ENCODE results near the gene PRKAB1. TPM values are rescaled to one million over a fixed set of nuclear protein-coding genes. Genes with fewer than 3 reads are reported as not detected.

PRKAB1 gene
- polyA plus RNA-seq, 2 of the 4 experiments (the other 2 are of a cell fraction): 19.0 to 49.2 TPM

DNA sequence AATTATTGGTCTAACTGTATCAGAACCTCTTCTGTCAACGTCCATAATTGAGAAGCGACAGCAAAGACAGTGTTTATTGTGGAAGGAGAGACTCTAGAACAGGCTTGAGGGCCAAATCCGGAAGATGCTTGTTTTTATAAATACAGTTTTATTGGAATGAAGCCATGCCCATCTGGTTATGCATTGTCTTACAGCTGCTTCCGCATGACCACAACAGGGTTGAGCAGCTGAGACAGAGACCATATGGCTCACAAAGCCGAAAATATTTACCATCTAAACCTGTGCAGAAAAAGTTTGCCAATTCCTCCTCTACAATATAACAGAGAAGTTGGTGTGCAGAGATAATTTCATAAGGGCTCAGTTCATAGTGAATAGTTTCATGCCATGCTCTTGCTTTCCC is 24.5 kb downstream of the PRKAB1 start:
- Histone ChIP-seq H3K4me2 (no peak overlapping the region), H3K9me3 (no peaks in the 10 kb centered on the region), H3K4me1 (no peaks in the 10 kb centered on the region), H3K4me3 (no peak overlapping the region), H3K27ac (no peak overlapping the region)
- ATAC-seq (no peak), FAIRE-seq (no peak), DNase-seq (ENCODE audit: low read depth in 1 of 2, low spot score in 1 of 2) (no peak)
- POLR2A ChIA-PET: no interaction called here
- TF ChIP-seq RNF2 (IDR thresholded peaks at IDR 0.05; ENCODE audit: borderline replicate concordance, low read depth) (no peak), FOSL2 (IDR thresholded peaks at IDR 0.05) (no peak), FOSL2 (CRISPR knock-in tag; IDR thresholded peaks at IDR 0.05) (no peak), HOXB5 (CRISPR knock-in tag; IDR thresholded peaks at IDR 0.05) (no peak), POLR2AphosphoS2 (conservative IDR thresholded peaks at IDR 0.05; ENCODE audit: low read length) (no peak), CBX2 (IDR thresholded peaks at IDR 0.05; ENCODE audit: borderline replicate concordance, low read depth) (no peak), NR3C1 (IDR thresholded peaks at IDR 0.05) (no peak), NPAS2 (CRISPR knock-in tag; IDR thresholded peaks at IDR 0.05; ENCODE audit: borderline replicate concordance) (no peak), CHD4 (IDR thresholded peaks at IDR 0.05; ENCODE audit: borderline replicate concordance) (no peak), SREBF2 (IDR thresholded peaks at IDR 0.05) (no peak)
- TF ChIP-seq, protein P1, sequence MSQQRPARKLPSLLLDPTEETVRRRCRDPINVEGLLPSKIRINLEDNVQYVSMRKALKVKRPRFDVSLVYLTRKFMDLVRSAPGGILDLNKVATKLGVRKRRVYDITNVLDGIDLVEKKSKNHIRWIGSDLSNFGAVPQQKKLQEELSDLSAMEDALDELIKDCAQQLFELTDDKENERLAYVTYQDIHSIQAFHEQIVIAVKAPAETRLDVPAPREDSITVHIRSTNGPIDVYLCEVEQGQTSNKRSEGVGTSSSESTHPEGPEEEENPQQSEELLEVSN (IDR thresholded peaks at IDR 0.05; ENCODE audit: borderline replicate concordance, low read depth): no peak
- TF ChIP-seq, protein P2, sequence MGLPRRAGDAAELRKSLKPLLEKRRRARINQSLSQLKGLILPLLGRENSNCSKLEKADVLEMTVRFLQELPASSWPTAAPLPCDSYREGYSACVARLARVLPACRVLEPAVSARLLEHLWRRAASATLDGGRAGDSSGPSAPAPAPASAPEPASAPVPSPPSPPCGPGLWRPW (IDR thresholded peaks at IDR 0.05): no peak
- CTCF ChIA-PET: no interaction called here
- WGBS (ENCODE audit: missing lambda C conversion rate): 91% methylated on average over 5 of the region's 5 CpGs

DNA sequence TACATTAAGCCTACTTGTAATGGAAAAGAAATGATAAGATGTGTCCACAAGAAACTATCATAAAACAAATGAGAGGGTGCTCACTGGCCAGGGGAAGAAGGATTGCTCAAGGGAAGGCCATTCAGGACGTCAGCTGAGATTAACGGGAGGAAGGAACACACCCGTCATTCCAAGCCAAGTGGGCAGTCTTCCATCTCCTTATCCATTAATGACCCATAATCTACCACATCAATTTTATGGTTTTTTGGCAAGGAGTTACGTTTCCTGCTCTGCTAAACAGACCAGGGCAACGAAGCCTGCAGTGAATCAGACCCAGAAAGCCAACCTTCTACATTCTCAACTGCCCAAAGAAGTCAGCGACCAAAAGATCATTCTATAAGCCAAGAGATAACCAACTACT is 25.1 kb downstream of the PRKAB1 start:
- FAIRE-seq (no peak), DNase-seq (ENCODE audit: low read depth in 1 of 2, low spot score in 1 of 2) (no peak), ATAC-seq (no peak)
- H3K9me3 ChIP-seq: no peaks in the 10 kb centered on the region
- H3K4me3 ChIP-seq: no peak overlapping the region
- CTCF ChIA-PET: no interaction called here
- no peak overlapping the region for H3K4me2 ChIP-seq
- POLR2A ChIA-PET: no interaction called here
- TF ChIP-seq, protein P3, sequence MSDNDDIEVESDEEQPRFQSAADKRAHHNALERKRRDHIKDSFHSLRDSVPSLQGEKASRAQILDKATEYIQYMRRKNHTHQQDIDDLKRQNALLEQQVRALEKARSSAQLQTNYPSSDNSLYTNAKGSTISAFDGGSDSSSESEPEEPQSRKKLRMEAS (IDR thresholded peaks at IDR 0.05): no peak
- TF ChIP-seq, protein P4, sequence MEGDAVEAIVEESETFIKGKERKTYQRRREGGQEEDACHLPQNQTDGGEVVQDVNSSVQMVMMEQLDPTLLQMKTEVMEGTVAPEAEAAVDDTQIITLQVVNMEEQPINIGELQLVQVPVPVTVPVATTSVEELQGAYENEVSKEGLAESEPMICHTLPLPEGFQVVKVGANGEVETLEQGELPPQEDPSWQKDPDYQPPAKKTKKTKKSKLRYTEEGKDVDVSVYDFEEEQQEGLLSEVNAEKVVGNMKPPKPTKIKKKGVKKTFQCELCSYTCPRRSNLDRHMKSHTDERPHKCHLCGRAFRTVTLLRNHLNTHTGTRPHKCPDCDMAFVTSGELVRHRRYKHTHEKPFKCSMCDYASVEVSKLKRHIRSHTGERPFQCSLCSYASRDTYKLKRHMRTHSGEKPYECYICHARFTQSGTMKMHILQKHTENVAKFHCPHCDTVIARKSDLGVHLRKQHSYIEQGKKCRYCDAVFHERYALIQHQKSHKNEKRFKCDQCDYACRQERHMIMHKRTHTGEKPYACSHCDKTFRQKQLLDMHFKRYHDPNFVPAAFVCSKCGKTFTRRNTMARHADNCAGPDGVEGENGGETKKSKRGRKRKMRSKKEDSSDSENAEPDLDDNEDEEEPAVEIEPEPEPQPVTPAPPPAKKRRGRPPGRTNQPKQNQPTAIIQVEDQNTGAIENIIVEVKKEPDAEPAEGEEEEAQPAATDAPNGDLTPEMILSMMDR (IDR thresholded peaks at IDR 0.05): no peak
- no peak for TF ChIP-seq HOXB5 (CRISPR knock-in tag; IDR thresholded peaks at IDR 0.05)
- TF ChIP-seq FOXS1 (CRISPR knock-in tag; IDR thresholded peaks at IDR 0.05): no peak
- TF ChIP-seq, protein P5, sequence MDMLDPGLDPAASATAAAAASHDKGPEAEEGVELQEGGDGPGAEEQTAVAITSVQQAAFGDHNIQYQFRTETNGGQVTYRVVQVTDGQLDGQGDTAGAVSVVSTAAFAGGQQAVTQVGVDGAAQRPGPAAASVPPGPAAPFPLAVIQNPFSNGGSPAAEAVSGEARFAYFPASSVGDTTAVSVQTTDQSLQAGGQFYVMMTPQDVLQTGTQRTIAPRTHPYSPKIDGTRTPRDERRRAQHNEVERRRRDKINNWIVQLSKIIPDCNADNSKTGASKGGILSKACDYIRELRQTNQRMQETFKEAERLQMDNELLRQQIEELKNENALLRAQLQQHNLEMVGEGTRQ (IDR thresholded peaks at IDR 0.05): no peak
- no peak for TF ChIP-seq MYC (IDR thresholded peaks at IDR 0.05; ENCODE audit: borderline replicate concordance, low read length)
- no peak for TF ChIP-seq ZC3H11A (IDR thresholded peaks at IDR 0.05)
- no peak for TF ChIP-seq NR3C1 (IDR thresholded peaks at IDR 0.05)
- no peak for TF ChIP-seq RFX5 (IDR thresholded peaks at IDR 0.05)
- TF ChIP-seq SREBF2 (IDR thresholded peaks at IDR 0.05): no peak
- TF ChIP-seq, protein P6, sequence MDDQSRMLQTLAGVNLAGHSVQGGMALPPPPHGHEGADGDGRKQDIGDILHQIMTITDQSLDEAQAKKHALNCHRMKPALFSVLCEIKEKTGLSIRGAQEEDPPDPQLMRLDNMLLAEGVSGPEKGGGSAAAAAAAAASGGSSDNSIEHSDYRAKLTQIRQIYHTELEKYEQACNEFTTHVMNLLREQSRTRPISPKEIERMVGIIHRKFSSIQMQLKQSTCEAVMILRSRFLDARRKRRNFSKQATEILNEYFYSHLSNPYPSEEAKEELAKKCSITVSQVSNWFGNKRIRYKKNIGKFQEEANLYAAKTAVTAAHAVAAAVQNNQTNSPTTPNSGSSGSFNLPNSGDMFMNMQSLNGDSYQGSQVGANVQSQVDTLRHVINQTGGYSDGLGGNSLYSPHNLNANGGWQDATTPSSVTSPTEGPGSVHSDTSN (IDR thresholded peaks at IDR 0.05): no peak
- no peak for TF ChIP-seq JUN (IDR thresholded peaks at IDR 0.05)
- TF ChIP-seq POLR2A (IDR thresholded peaks at IDR 0.05; ENCODE audit: low read length): no peak
- TF ChIP-seq, protein P7, sequence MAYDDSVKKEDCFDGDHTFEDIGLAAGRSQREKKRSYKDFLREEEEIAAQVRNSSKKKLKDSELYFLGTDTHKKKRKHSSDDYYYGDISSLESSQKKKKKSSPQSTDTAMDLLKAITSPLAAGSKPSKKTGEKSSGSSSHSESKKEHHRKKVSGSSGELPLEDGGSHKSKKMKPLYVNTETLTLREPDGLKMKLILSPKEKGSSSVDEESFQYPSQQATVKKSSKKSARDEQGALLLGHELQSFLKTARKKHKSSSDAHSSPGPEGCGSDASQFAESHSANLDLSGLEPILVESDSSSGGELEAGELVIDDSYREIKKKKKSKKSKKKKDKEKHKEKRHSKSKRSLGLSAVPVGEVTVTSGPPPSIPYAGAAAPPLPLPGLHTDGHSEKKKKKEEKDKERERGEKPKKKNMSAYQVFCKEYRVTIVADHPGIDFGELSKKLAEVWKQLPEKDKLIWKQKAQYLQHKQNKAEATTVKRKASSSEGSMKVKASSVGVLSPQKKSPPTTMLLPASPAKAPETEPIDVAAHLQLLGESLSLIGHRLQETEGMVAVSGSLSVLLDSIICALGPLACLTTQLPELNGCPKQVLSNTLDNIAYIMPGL (CRISPR knock-in tag; IDR thresholded peaks at IDR 0.05; ENCODE audit: borderline replicate concordance): no peak
- TF ChIP-seq, protein P8, sequence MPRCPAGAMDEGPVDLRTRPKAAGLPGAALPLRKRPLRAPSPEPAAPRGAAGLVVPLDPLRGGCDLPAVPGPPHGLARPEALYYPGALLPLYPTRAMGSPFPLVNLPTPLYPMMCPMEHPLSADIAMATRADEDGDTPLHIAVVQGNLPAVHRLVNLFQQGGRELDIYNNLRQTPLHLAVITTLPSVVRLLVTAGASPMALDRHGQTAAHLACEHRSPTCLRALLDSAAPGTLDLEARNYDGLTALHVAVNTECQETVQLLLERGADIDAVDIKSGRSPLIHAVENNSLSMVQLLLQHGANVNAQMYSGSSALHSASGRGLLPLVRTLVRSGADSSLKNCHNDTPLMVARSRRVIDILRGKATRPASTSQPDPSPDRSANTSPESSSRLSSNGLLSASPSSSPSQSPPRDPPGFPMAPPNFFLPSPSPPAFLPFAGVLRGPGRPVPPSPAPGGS (IDR thresholded peaks at IDR 0.05): no peak
- no peak for TF ChIP-seq PHF8 (IDR thresholded peaks at IDR 0.05; ENCODE audit: borderline replicate concordance, low read depth)
- no peak overlapping the region for H3K27ac ChIP-seq
- 80% methylated on average over 6 of the region's 6 CpGs for WGBS (ENCODE audit: missing lambda C conversion rate)
- no peaks in the 10 kb centered on the region for H3K4me1 ChIP-seq

All from A549 (cell line).